Measurements from ENCODE around the gene ARPC2. TPM values are rescaled to one million over a fixed set of nuclear protein-coding genes. Genes with fewer than 3 reads are reported as not detected.

Gene ARPC2
- total and polyA plus RNA-seq, 3 experiments from 2014 or later: 575 to 970 (median 600) TPM

GRCh38 chr2:218180467-218181114, 36.4 kb upstream of the ARPC2 start:
- Mint-ChIP-seq H3K36me3 (no peaks in the 10 kb centered on the region), H3K27me3 (peaks cover 0 to 15% of the 10 kb centered on the region in 2 donors), H3K4me3 (no peak overlapping the region), H3K4me1 (no peaks in the 10 kb centered on the region), H3K27ac (no peak overlapping the region), H3K9me3 (no peaks in the 10 kb centered on the region)
- H3K27ac ChIP-seq (ENCODE audit: low read depth, low read length): no peak overlapping the region
- H3K4me1 ChIP-seq (ENCODE audit: insufficient read depth, low read length): no peaks in the 10 kb centered on the region
- H3K9me3 ChIP-seq (ENCODE audit: low read length): no peaks in the 10 kb centered on the region
- ChIA-PET CTCF (interaction anchor here (0.9 kb wide), 1 partner anchor 71 kb away, joined by 3 read pairs; no protein-coding TSS in a partner anchor), POLR2A (no interaction called here)
- no peaks in the 10 kb centered on the region for H3K36me3 ChIP-seq (ENCODE audit: insufficient read depth, low read length)
- H3K27me3 ChIP-seq (ENCODE audit: insufficient read depth, low read length, poor library complexity, severe bottlenecking): no peaks in the 10 kb centered on the region
- H3K4me3 ChIP-seq (ENCODE audit: low read length): no peak overlapping the region
- DNase-seq: no peak

- Histone ChIP-seq H3K9me3 (ENCODE audit: low read length) (no peaks in the 10 kb centered on the region), H3K27me3 (ENCODE audit: insufficient read depth, low read length, poor library complexity, severe bottlenecking) (no peaks in the 10 kb centered on the region), H3K4me1 (ENCODE audit: insufficient read depth, low read length) (peaks cover 3% of the 10 kb centered on the region), H3K36me3 (ENCODE audit: insufficient read depth, low read length) (no peaks in the 10 kb centered on the region), H3K4me3 (ENCODE audit: low read length) (no peak overlapping the region), H3K27ac (ENCODE audit: low read depth, low read length) (no peak overlapping the region)
- Mint-ChIP-seq H3K4me1 (peaks cover 6 to 8% (median 8%) of the 10 kb centered on the region in 3 donors), H3K27me3 (peaks cover 0 to 11% of the 10 kb centered on the region in 2 donors), H3K27ac (no peak overlapping the region), H3K4me3 (no peak overlapping the region), H3K36me3 (no peaks in the 10 kb centered on the region), H3K9me3 (no peaks in the 10 kb centered on the region)
- POLR2A ChIA-PET: no interaction called here
- CTCF ChIA-PET: interaction anchor here (1.3 to 1.5 kb wide), 2 partner anchors 50 to 86 kb away, joined by 3 read pairs; partner anchors contain the start of gene PNKD
- DNase-seq: no peak
These were observed 32.7 kb upstream of the ARPC2 start for GRCh38 chr2:218184331-218184730.

DNA sequence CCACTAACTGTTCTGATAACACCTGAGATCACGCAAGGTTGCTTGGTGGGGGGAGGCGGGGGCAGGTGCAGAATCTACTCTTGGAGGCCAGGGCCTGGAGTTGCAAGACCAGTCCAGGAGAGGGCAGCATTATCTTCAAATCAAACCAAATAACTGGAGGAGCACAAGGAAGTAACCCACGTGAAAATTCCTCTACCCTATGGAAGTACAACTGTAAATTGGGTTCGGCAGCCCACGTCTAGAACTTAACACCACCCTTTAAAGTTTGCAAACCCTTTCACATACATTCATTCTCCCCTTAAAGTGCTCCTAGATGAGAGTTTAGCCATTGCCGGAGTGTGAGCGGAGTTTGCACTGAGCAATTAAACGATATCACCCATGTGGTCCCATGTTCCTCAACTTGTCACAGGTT, 30.6 kb upstream of the ARPC2 start:
- CTCF ChIA-PET: interaction anchor here (1.0 to 1.8 kb wide), 6 partner anchors 13 to 84 kb away, joined by 3 to 9 read pairs (median 4); partner anchors contain the start of genes AAMP and PNKD
- H3K27me3 Mint-ChIP-seq: peaks cover 0 to 6% of the 10 kb centered on the region in 2 donors
- Histone ChIP-seq H3K4me1 (ENCODE audit: insufficient read depth, low read length) (peaks cover 3% of the 10 kb centered on the region), H3K27ac (ENCODE audit: low read depth, low read length) (no peak overlapping the region), H3K9me3 (ENCODE audit: low read length) (no peaks in the 10 kb centered on the region), H3K4me3 (ENCODE audit: low read length) (no peak overlapping the region), H3K36me3 (ENCODE audit: insufficient read depth, low read length) (no peaks in the 10 kb centered on the region), H3K27me3 (ENCODE audit: insufficient read depth, low read length, poor library complexity, severe bottlenecking) (no peaks in the 10 kb centered on the region)
- H3K9me3 Mint-ChIP-seq: no peaks in the 10 kb centered on the region
- H3K27ac Mint-ChIP-seq: peak overlapping the region in 4 of 8 donors; percentile 8 to 48 (median 18)
- POLR2A ChIA-PET: no interaction called here
- peak; percentile 46 to 79 (median 68) for DNase-seq
- no peak overlapping the region for H3K4me3 Mint-ChIP-seq
- H3K4me1 Mint-ChIP-seq: peaks cover 6 to 8% (median 8%) of the 10 kb centered on the region in 3 donors
- H3K36me3 Mint-ChIP-seq: no peaks in the 10 kb centered on the region

DNA sequence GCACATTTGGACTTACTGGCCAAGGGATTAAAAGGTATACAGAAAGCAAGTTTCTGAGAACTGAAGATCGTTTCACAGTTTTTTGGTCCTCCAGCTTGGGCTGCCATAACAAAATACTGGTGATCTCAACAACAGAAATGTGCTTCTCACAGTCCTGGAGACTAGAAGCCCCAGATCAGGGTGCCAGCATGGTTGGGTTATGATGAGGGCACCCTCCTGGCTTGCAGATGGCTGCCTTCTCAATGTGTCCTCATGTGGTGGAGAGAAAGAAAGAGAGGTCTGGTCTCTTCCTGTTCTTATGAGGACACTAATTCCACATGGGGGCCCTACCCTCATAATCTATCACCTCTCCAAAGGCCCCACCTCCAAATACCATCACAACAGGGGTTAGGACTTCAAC, 30.1 kb upstream of the ARPC2 start:
- H3K36me3 ChIP-seq (ENCODE audit: insufficient read depth, low read length): no peaks in the 10 kb centered on the region
- H3K27me3 ChIP-seq (ENCODE audit: insufficient read depth, low read length, poor library complexity, severe bottlenecking): no peaks in the 10 kb centered on the region
- no peak for DNase-seq
- H3K4me3 ChIP-seq (ENCODE audit: low read length): no peak overlapping the region
- Mint-ChIP-seq H3K27me3 (peaks cover 0 to 4% of the 10 kb centered on the region in 2 donors), H3K4me3 (no peak overlapping the region), H3K27ac (no peak overlapping the region), H3K4me1 (peaks cover 6 to 8% (median 8%) of the 10 kb centered on the region in 3 donors), H3K9me3 (no peaks in the 10 kb centered on the region), H3K36me3 (no peaks in the 10 kb centered on the region)
- H3K9me3 ChIP-seq (ENCODE audit: low read length): no peaks in the 10 kb centered on the region
- CTCF ChIA-PET: interaction anchor here (1.1 to 1.4 kb wide), 5 partner anchors 9 to 83 kb away, joined by 3 to 6 read pairs (median 3); partner anchors contain the start of genes AAMP and PNKD
- POLR2A ChIA-PET: no interaction called here
- H3K27ac ChIP-seq (ENCODE audit: low read depth, low read length): no peak overlapping the region
- H3K4me1 ChIP-seq (ENCODE audit: insufficient read depth, low read length): peaks cover 3% of the 10 kb centered on the region

DNA sequence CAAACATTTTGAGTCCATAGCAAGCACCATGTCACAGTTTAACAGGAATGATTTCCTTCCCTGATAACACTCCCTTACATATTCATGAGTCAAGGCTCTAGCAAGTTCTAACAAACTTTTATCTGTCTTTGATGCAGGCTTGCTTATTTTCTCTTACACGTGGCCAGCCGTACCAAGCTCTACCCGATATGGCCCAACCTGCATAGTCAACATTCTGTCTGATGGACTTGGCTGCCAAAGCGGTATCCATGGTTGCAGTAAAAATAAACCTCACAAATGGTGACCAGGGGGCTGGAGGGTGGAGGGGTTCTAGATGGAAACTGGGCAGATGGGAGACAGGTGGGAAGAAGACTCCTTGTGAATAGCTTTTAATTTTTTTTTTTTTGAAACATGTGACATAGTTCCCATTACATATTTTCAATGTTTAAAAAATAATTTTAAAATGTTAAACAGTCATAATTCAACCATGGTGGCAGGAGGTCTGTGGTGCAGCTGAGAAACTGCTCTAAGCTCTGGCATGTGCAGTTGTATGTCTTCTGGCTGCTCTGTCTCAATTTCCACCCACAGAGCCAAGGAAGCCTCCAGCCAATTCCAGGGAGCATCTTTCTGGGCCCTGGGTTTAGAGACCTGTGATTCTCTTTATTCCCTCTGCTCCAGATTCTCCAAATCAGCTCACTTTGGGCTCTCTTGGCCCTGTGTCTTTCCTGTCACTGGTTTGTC, 29.5 kb upstream of the ARPC2 start:
- peak overlapping the region in 1 of 8 donors; percentile 85 for H3K27ac Mint-ChIP-seq
- H3K4me3 Mint-ChIP-seq: no peak overlapping the region
- ChIA-PET POLR2A (no interaction called here), CTCF (interaction anchor here (0.9 to 1.4 kb wide), 7 partner anchors 9 to 98 kb away, joined by 3 to 6 read pairs (median 3); partner anchors contain the start of genes AAMP and PNKD)
- Histone ChIP-seq H3K27me3 (ENCODE audit: insufficient read depth, low read length, poor library complexity, severe bottlenecking) (no peaks in the 10 kb centered on the region), H3K27ac (ENCODE audit: low read depth, low read length) (no peak overlapping the region), H3K4me1 (ENCODE audit: insufficient read depth, low read length) (peaks cover 3% of the 10 kb centered on the region), H3K36me3 (ENCODE audit: insufficient read depth, low read length) (no peaks in the 10 kb centered on the region), H3K9me3 (ENCODE audit: low read length) (no peaks in the 10 kb centered on the region), H3K4me3 (ENCODE audit: low read length) (no peak overlapping the region)
- peaks cover 0 to 3% of the 10 kb centered on the region in 2 donors for H3K27me3 Mint-ChIP-seq
- no peak for DNase-seq
- peaks cover 6 to 8% (median 8%) of the 10 kb centered on the region in 3 donors for H3K4me1 Mint-ChIP-seq
- H3K36me3 Mint-ChIP-seq: no peaks in the 10 kb centered on the region
- no peaks in the 10 kb centered on the region for H3K9me3 Mint-ChIP-seq

DNA sequence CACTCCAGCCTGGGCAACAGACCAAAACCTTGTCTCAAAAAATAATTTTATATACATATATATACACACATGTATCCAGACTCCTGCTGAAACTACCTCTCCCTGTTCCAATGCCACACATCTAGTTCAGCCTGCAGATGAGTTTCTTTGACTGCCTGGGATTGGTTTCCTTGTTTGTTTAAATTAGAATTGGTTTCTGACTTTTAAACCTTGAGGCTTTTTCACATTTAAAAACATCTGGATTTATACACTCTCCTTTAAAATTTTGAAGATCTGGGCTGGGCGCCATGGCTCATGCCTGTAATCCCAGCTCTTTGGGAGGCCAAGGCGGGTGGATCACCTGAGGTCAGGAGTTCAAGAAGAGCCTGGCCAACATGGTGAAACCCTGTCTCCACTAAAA, 28.5 kb upstream of the ARPC2 start:
- no peaks in the 10 kb centered on the region for H3K36me3 ChIP-seq (ENCODE audit: insufficient read depth, low read length)
- H3K4me1 ChIP-seq (ENCODE audit: insufficient read depth, low read length): peaks cover 3% of the 10 kb centered on the region
- no peak for DNase-seq
- no peaks in the 10 kb centered on the region for H3K9me3 Mint-ChIP-seq
- ChIA-PET CTCF (interaction anchor here (0.6 to 1.4 kb wide), 4 partner anchors 21 to 1015 kb away, joined by 3 to 5 read pairs (median 4); partner anchors contain the start of genes AAMP, CXCR1 and PNKD), POLR2A (no interaction called here)
- H3K4me3 Mint-ChIP-seq: no peak overlapping the region
- no peaks in the 10 kb centered on the region for H3K27me3 ChIP-seq (ENCODE audit: insufficient read depth, low read length, poor library complexity, severe bottlenecking)
- H3K36me3 Mint-ChIP-seq: no peaks in the 10 kb centered on the region
- H3K4me3 ChIP-seq (ENCODE audit: low read length): no peak overlapping the region
- H3K27ac Mint-ChIP-seq: no peak overlapping the region
- peaks cover 6 to 8% (median 8%) of the 10 kb centered on the region in 3 donors for H3K4me1 Mint-ChIP-seq
- peaks cover 0 to 3% of the 10 kb centered on the region in 2 donors for H3K27me3 Mint-ChIP-seq
- no peaks in the 10 kb centered on the region for H3K9me3 ChIP-seq (ENCODE audit: low read length)
- H3K27ac ChIP-seq (ENCODE audit: low read depth, low read length): no peak overlapping the region

DNA sequence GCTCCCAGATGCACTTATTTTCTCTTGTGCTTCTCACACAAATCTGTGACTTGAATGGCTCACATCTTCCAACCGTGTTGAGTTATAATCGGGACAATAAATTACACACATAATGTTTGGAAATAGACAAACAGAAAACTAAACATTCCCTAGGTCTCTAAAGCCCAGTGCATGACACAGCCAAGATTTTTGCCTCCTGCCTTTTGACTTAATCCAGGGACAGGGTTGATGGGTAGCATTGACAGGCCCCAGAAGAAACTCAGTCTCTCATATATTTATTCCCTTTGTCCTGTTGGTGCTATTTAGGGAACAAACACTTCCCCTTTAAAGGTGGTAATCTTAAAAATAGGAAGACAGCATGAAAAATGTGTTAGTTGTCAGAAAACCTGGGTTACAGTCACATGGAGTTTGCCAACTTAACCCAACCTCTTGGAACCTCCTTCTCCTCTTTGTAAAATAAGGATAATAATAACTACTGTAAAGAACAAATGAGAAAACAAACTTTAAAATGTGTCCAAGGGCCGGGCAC, 24.0 kb upstream of the ARPC2 start:
- Histone ChIP-seq H3K27ac (ENCODE audit: low read depth, low read length) (no peak overlapping the region), H3K36me3 (ENCODE audit: insufficient read depth, low read length) (no peaks in the 10 kb centered on the region), H3K4me1 (ENCODE audit: insufficient read depth, low read length) (no peaks in the 10 kb centered on the region), H3K9me3 (ENCODE audit: low read length) (no peaks in the 10 kb centered on the region), H3K27me3 (ENCODE audit: insufficient read depth, low read length, poor library complexity, severe bottlenecking) (no peaks in the 10 kb centered on the region), H3K4me3 (ENCODE audit: low read length) (no peak overlapping the region)
- DNase-seq: no peak
- H3K4me1 Mint-ChIP-seq: no peaks in the 10 kb centered on the region
- ChIA-PET CTCF (interaction anchor here (0.5 kb wide), 1 partner anchor 65 kb away, joined by 3 read pairs; no protein-coding TSS in a partner anchor), POLR2A (no interaction called here)
- no peaks in the 10 kb centered on the region for H3K36me3 Mint-ChIP-seq
- H3K4me3 Mint-ChIP-seq: no peak overlapping the region
- no peak overlapping the region for H3K27ac Mint-ChIP-seq
- no peaks in the 10 kb centered on the region for H3K9me3 Mint-ChIP-seq
- peaks cover 4 to 7% of the 10 kb centered on the region in 2 donors for H3K27me3 Mint-ChIP-seq

DNA sequence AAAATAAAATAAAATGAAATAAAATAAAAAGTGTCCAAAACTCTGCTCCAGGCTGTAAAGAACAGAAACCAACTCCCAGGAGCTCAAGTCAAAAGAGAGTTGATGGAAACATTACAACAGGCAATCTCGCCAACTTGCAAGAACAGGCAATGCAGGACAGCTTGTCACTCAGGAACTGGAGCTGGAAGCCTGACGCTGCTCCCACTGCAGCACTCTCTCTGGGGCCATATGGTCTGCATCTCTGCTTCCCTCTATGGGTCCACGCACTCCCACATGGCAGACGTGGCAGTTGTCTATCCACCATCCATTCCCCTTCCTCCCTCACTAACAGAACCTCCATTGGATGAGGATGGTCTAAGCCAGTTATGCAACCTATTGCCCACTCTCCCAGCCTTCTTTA, 23.3 kb upstream of the ARPC2 start:
- no peak overlapping the region for H3K4me3 Mint-ChIP-seq
- peaks cover 5 to 7% of the 10 kb centered on the region in 2 donors for H3K27me3 Mint-ChIP-seq
- Histone ChIP-seq H3K36me3 (ENCODE audit: insufficient read depth, low read length) (no peaks in the 10 kb centered on the region), H3K4me1 (ENCODE audit: insufficient read depth, low read length) (no peaks in the 10 kb centered on the region), H3K9me3 (ENCODE audit: low read length) (no peaks in the 10 kb centered on the region), H3K4me3 (ENCODE audit: low read length) (no peak overlapping the region), H3K27ac (ENCODE audit: low read depth, low read length) (no peak overlapping the region), H3K27me3 (ENCODE audit: insufficient read depth, low read length, poor library complexity, severe bottlenecking) (no peaks in the 10 kb centered on the region)
- no peaks in the 10 kb centered on the region for H3K9me3 Mint-ChIP-seq
- ChIA-PET POLR2A (no interaction called here), CTCF (no interaction called here)
- no peak for DNase-seq
- H3K27ac Mint-ChIP-seq: no peak overlapping the region
- no peaks in the 10 kb centered on the region for H3K36me3 Mint-ChIP-seq
- no peaks in the 10 kb centered on the region for H3K4me1 Mint-ChIP-seq

All from CD8-positive, alpha-beta memory T cell (primary cell).